MM.1S (cell line): ENCODE results near the gene BMPR1A.

ENCODE experiments used
- CTCF ChIP-seq: fragments of 300-600 bp; sonication (generic); IDR thresholded peaks from 2 replicates; pipeline ENCODE4 v1.5.1; 2016; ENCODE audit warnings: antibody characterized with exemption, low read length, mixed read lengths
- EZH2phosphoT487 ChIP-seq: fragments of 300-600 bp; sonication (generic); IDR thresholded peaks from 2 replicates; pipeline ENCODE4 v1.6.1; 2018; ENCODE audit warnings: antibody characterized with exemption, low read length

GRCh38 chr10:86962981-86963310 is 206.5 kb downstream of the BMPR1A start:
- TF ChIP-seq CTCF (no peak), EZH2phosphoT487 (no peak)
